Karpas-422 (cell line): ENCODE results near the gene FBXW2. TPM values are rescaled to one million over a fixed set of nuclear protein-coding genes. Genes with fewer than 3 reads are reported as not detected.
"Not testable (repeated sequence)": the region's sequence is repeated elsewhere in the genome, so short reads cannot be mapped to it uniquely, and the experiment has no call there.

Experiments
- DNase-seq: peaks from one replicate; pipeline ENCODE4 v3.0.0-alpha.2; 2015
- H2AFZ ChIP-seq: fragments of 200-600 bp; sonication (generic); 2 replicates; pipeline ENCODE4 v1.6.1; 2014; ENCODE audit warnings: antibody characterized with exemption, low read length, mixed read lengths
- H3K27ac ChIP-seq: fragments of 200-600 bp; sonication (generic); 2 replicates; pipeline ENCODE4 v1.5.1; 2014; ENCODE audit warnings: mild to moderate bottlenecking, low read length, moderate library complexity
- H3K27me3 ChIP-seq: fragments of 200-600 bp; sonication (generic); 2 replicates; pipeline ENCODE4 v1.6.1; 2014; ENCODE audit warnings: low read length, mixed read lengths
- H3K36me3 ChIP-seq: fragments of 200-600 bp; sonication (generic); 2 replicates; pipeline ENCODE4 v1.6.1; 2014; ENCODE audit warnings: low read length, mixed read lengths; ENCODE audit not compliant: insufficient read depth
- H3K4me1 ChIP-seq: fragments of 200-600 bp; sonication (generic); 2 replicates; pipeline ENCODE4 v1.6.1; 2014; ENCODE audit warnings: mild to moderate bottlenecking, low read length, mixed read lengths
- H3K4me2 ChIP-seq: fragments of 200-600 bp; sonication (generic); 2 replicates; pipeline ENCODE4 v1.6.1; 2014; ENCODE audit warnings: low read length, low read depth, mild to moderate bottlenecking; ENCODE audit not compliant: poor library complexity, severe bottlenecking
- H3K4me3 ChIP-seq: fragments of 200-600 bp; sonication (generic); 2 replicates; pipeline ENCODE4 v1.5.1; 2014; ENCODE audit warnings: mild to moderate bottlenecking, antibody characterized with exemption, low read length, mixed read lengths
- H3K79me2 ChIP-seq: fragments of 200-600 bp; sonication (generic); 2 replicates; pipeline ENCODE4 v1.6.1; 2014; ENCODE audit warnings: mild to moderate bottlenecking, low read length, mixed read lengths
- H3K9ac ChIP-seq: fragments of 200-600 bp; sonication (generic); 2 replicates; pipeline ENCODE4 v1.6.0; 2014; ENCODE audit warnings: low read length
- H3K9me2 ChIP-seq: fragments of 200-600 bp; sonication (generic), shearing (Covaris generic); replicated peaks from 2 replicates; pipeline ENCODE4 v1.6.0; 2014; ENCODE audit warnings: mild to moderate bottlenecking, low read length, moderate library complexity; ENCODE audit not compliant: insufficient read depth
- H3K9me3 ChIP-seq: fragments of 300-700, 200-600 bp; sonication (generic); 2 replicates; pipeline ENCODE4 v1.6.1; 2014; ENCODE audit warnings: low read length, mixed read lengths
- H4K20me1 ChIP-seq: fragments of 200-600 bp; sonication (generic); 2 replicates; pipeline ENCODE4 v1.6.1; 2014; ENCODE audit warnings: mild to moderate bottlenecking, antibody characterized with exemption, low read length, low read depth; ENCODE audit not compliant: insufficient read depth
- total RNA-seq: library from RNA; depleted of rRNA; stranded (reverse); fragments of >200 nt; shearing (Covaris generic); gene quantifications from 2 replicates; pipeline ENCODE4 v1.2.3, GENCODE V29; 2014; ENCODE audit warnings: low replicate concordance

Gene FBXW2
- total RNA-seq, 1 experiment from 2014 or later: 42.0 TPM

- Histone ChIP-seq H3K9me3 (0 out of 2 replicates have a peak, but pooled peaks cover 4% of the 10 kb centered on the region), H4K20me1 (no peaks in the 10 kb centered on the region), H3K9ac (no peak overlapping the region), H3K4me3 (no peak overlapping the region), H3K27me3 (no peaks in the 10 kb centered on the region), H3K79me2 (no peaks in the 10 kb centered on the region), H3K4me1 (peaks cover 49% of the 10 kb centered on the region), H3K4me2 (no peak overlapping the region), H2AFZ (no peak overlapping the region), H3K27ac (peak overlapping the region; percentile 99), H3K36me3 (no peaks in the 10 kb centered on the region), H3K9me2 (no peaks in the 10 kb centered on the region)
- no peak for DNase-seq
Measured at GRCh38 chr9:120750421-120750820, 42.8 kb downstream of the FBXW2 start.

- H3K4me2 ChIP-seq, H3K9me2 ChIP-seq, H3K4me3 ChIP-seq, H3K9ac ChIP-seq, H4K20me1 ChIP-seq, H3K79me2 ChIP-seq, DNase-seq, H3K9me3 ChIP-seq, H3K27ac ChIP-seq, H2AFZ ChIP-seq, H3K36me3 ChIP-seq, H3K27me3 ChIP-seq: not testable (repeated sequence)
- peaks cover 45% of the 10 kb centered on the region for H3K4me1 ChIP-seq
Measured at GRCh38 chr9:120746366-120746765, 46.9 kb downstream of the FBXW2 start.

GRCh38 chr9:120745278-120745677, 47.9 kb downstream of the FBXW2 start:
- no peak overlapping the region for H3K4me2 ChIP-seq
- no peak overlapping the region for H2AFZ ChIP-seq
- no peaks in the 10 kb centered on the region for H3K79me2 ChIP-seq
- H3K9me3 ChIP-seq: 0 out of 2 replicates have a peak, but pooled peaks cover 4% of the 10 kb centered on the region
- H3K4me1 ChIP-seq: peaks cover 50% of the 10 kb centered on the region
- H4K20me1 ChIP-seq: no peaks in the 10 kb centered on the region
- no peaks in the 10 kb centered on the region for H3K9me2 ChIP-seq
- H3K4me3 ChIP-seq: no peak overlapping the region
- H3K9ac ChIP-seq: no peak overlapping the region
- H3K27me3 ChIP-seq: no peaks in the 10 kb centered on the region
- H3K36me3 ChIP-seq: no peaks in the 10 kb centered on the region
- no peak for DNase-seq
- peak overlapping the region; percentile 83 for H3K27ac ChIP-seq

GRCh38 chr9:120742951-120743416, 50.2 kb downstream of the FBXW2 start:
- H3K27ac ChIP-seq: peak overlapping the region; percentile 83
- H3K4me3 ChIP-seq: no peak overlapping the region
- peak; percentile 91 for DNase-seq
- H3K79me2 ChIP-seq: no peaks in the 10 kb centered on the region
- no peaks in the 10 kb centered on the region for H3K9me2 ChIP-seq
- no peaks in the 10 kb centered on the region for H4K20me1 ChIP-seq
- H3K36me3 ChIP-seq: no peaks in the 10 kb centered on the region
- peaks cover 45% of the 10 kb centered on the region for H3K4me1 ChIP-seq
- no peak overlapping the region for H3K4me2 ChIP-seq
- no peak overlapping the region for H2AFZ ChIP-seq
- 0 out of 2 replicates have a peak, but pooled peaks cover 4% of the 10 kb centered on the region for H3K9me3 ChIP-seq
- H3K9ac ChIP-seq: no peak overlapping the region
- H3K27me3 ChIP-seq: no peaks in the 10 kb centered on the region

GRCh38 chr9:120741701-120742100, 51.5 kb downstream of the FBXW2 start:
- no peak overlapping the region for H2AFZ ChIP-seq
- no peak overlapping the region for H3K4me2 ChIP-seq
- DNase-seq: no peak

GRCh38 chr9:120741191-120741590, 52.0 kb downstream of the FBXW2 start:
- Histone ChIP-seq H3K4me2 (peak overlapping the region; percentile 2), H4K20me1 (no peaks in the 10 kb centered on the region), H3K4me3 (no peak overlapping the region), H3K27ac (peak overlapping the region; percentile 78), H3K36me3 (no peaks in the 10 kb centered on the region; the same call in 1 of the 2 replicates), H3K9ac (no peak overlapping the region), H3K79me2 (no peaks in the 10 kb centered on the region), H3K4me1 (peaks cover 50% of the 10 kb centered on the region), H3K9me3 (0 out of 2 replicates have a peak, but pooled peaks cover 4% of the 10 kb centered on the region), H3K27me3 (no peaks in the 10 kb centered on the region), H2AFZ (peak overlapping the region; percentile 32; the same call in 1 of the 2 replicates), H3K9me2 (no peaks in the 10 kb centered on the region)
- no peak for DNase-seq

More at GRCh38 chr9:120741701-120742100, 51.5 kb downstream of the FBXW2 start:
- Histone ChIP-seq H3K36me3 (no peaks in the 10 kb centered on the region; the same call in 1 of the 2 replicates), H3K9ac (peak overlapping the region; percentile 3; the same call in 1 of the 2 replicates), H3K4me3 (no peak overlapping the region), H3K9me3 (0 out of 2 replicates have a peak, but pooled peaks cover 4% of the 10 kb centered on the region), H3K4me1 (peaks cover 45% of the 10 kb centered on the region), H3K27ac (peak overlapping the region; percentile 78), H4K20me1 (no peaks in the 10 kb centered on the region), H3K27me3 (no peaks in the 10 kb centered on the region), H3K9me2 (no peaks in the 10 kb centered on the region), H3K79me2 (no peaks in the 10 kb centered on the region)

GRCh38 chr9:120740132-120740531, 53.1 kb downstream of the FBXW2 start:
- Histone ChIP-seq H3K27ac (peak overlapping the region; percentile 78), H3K4me2 (no peak overlapping the region), H3K4me3 (no peak overlapping the region), H3K9ac (no peak overlapping the region), H3K9me3 (no peaks in the 10 kb centered on the region), H4K20me1 (no peaks in the 10 kb centered on the region), H3K9me2 (no peaks in the 10 kb centered on the region), H3K4me1 (peaks cover 57% of the 10 kb centered on the region), H2AFZ (no peak overlapping the region), H3K36me3 (no peaks in the 10 kb centered on the region; the same call in 1 of the 2 replicates), H3K27me3 (no peaks in the 10 kb centered on the region), H3K79me2 (no peaks in the 10 kb centered on the region)
- no peak for DNase-seq

GRCh38 chr9:120737416-120738165, 55.6 kb downstream of the FBXW2 start:
- no peak for DNase-seq
- no peaks in the 10 kb centered on the region for H3K9me2 ChIP-seq
- no peaks in the 10 kb centered on the region for H3K9me3 ChIP-seq
- H3K4me2 ChIP-seq: no peak overlapping the region
- no peak overlapping the region for H3K4me3 ChIP-seq
- peak overlapping the region; percentile 99 for H3K27ac ChIP-seq
- H3K4me1 ChIP-seq: peaks cover 65% of the 10 kb centered on the region
- H3K36me3 ChIP-seq: no peaks in the 10 kb centered on the region; the same call in 1 of the 2 replicates
- H3K79me2 ChIP-seq: no peaks in the 10 kb centered on the region
- no peaks in the 10 kb centered on the region for H4K20me1 ChIP-seq
- no peak overlapping the region for H2AFZ ChIP-seq
- H3K27me3 ChIP-seq: no peaks in the 10 kb centered on the region
- no peak overlapping the region for H3K9ac ChIP-seq
